ENCODE results near the gene GAL3ST3. TPM values are rescaled to one million over a fixed set of nuclear protein-coding genes. Genes with fewer than 3 reads are reported as not detected.
"Not testable (repeated sequence)": the region's sequence is repeated elsewhere in the genome, so short reads cannot be mapped to it uniquely, and the experiment has no call there.

Gene GAL3ST3
- polyA plus RNA-seq, 12 donors = 0.24 to 1.1 (median 0.47) TPM; not detected in 3

GRCh38 chr11:66012946-66013761, 35.8 kb downstream of the GAL3ST3 start:
- no peak for DNase-seq

GRCh38 chr11:66012371-66012945, 36.5 kb downstream of the GAL3ST3 start:
- no peak for DNase-seq

DNA sequence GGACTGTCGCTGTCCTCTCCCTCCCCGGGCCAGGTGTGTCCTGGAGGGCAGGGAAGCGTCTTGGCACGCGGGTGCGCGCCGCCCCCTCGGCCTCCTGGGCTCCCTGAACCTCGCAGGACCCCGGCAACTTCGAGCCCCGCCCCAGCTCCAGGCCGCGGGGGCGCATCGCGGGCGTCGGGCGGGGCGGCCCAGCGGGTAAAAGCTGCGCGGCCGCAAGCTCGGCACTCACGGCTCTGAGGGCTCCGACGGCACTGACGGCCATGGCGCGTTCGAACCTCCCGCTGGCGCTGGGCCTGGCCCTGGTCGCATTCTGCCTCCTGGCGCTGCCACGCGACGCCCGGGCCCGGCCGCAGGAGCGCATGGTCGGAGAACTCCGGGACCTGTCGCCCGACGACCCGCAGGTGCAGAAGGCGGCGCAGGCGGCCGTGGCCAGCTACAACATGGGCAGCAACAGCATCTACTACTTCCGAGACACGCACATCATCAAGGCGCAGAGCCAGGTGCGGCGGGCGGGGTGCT, 37.1 kb downstream of the GAL3ST3 start, which contains the start of gene CST6:
CST6 (plus strand) TSS at position 224 of the 519 bp plus-strand sequence; CDS start at position 261, 37 bp downstream.
- no peak for DNase-seq

- DNase-seq = no peak
Measured at GRCh38 chr11:66011239-66011784, 37.6 kb downstream of the GAL3ST3 start.

DNA sequence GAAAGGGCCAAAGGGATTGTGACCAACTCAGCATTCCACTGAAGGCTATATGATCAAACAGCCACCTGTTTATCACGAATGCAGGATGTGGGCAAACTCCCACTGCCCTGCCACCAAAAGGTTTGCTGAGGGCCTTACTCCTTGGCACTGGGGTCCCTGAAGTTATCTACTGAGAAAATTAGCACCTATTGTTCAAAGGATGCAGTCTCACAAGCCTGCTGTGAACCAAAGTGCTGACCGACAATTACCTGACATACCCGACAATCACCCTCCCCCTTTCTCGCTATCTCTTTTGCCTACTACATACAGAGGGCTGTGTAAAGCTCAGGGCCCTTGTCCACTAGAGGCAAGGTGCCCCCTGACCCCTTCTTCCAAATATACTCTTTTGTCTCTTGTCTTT, 38.9 kb downstream of the GAL3ST3 start:
- not testable (repeated sequence) for DNase-seq

- DNase-seq = no peak
Measured at GRCh38 chr11:66008468-66009101, 40.4 kb downstream of the GAL3ST3 start.

- DNase-seq = no peak
Measured at GRCh38 chr11:66008095-66008467, 40.9 kb downstream of the GAL3ST3 start.

- DNase-seq = no peak
Measured at GRCh38 chr11:66007201-66007634, 41.7 kb downstream of the GAL3ST3 start.

- no peak for DNase-seq
Measured at GRCh38 chr11:66006891-66007176, 42.1 kb downstream of the GAL3ST3 start.

DNA sequence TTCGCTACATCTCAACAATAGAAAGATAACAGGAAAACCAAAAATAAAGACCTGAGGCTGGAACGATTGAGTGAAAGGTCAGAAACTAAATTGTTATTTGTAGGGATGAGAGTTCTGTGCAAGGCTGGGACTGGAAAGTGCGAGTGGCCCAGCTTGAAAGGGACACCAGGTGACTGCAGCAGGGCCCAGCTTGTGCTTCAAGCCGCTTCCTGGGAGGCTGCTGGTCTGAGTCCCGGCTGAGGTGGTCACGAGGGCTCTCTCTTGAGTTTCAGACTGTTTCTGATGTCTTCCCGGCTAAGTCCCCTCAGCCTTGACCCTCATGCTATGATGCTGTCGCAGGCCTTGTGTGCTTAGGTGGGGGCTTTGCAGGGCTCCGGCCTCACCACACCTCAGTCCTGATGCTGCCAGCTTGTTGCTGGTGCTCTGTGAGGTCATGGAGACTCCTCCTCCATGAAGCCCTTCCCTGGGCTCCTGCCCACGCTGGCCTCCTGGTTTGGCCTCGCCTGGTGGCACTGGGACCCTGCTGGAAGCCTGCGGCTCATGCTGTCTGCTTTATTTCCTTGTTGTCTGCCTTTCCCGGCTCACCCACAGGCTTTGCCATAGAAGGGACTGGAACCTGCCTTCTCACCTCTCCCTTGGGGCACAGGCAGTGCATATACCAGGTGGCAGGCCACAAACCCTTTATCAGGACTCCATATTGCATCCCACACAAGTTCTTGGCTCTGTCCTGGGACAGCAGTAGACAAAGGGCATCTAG, 42.6 kb downstream of the GAL3ST3 start:
- no peak for DNase-seq

GRCh38 chr11:66004186-66004585, 44.8 kb downstream of the GAL3ST3 start:
- DNase-seq = no peak

DNA sequence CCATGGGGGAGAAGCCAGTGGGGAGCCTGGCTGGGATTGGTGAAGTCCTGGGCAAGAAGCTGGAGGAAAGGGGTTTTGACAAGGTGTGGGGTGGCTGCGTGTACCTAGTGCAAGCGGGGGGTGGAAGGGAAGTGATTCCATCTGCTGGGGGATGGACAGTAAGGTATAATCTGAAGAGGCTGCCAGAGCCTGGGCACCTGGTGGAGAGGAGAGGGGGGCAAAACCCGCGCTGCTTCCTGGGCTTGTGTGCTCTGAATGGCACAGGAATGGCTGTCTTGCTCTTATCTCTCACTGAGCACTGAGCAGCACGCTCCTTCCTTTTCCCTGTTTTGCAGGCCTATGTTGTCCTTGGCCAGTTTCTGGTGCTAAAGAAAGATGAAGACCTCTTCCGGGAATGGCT, 45.7 kb downstream of the GAL3ST3 start:
- no peak for DNase-seq

GRCh38 chr11:66002648-66003225, 46.2 kb downstream of the GAL3ST3 start:
- no peak for DNase-seq

- peak; percentile 99 for DNase-seq
Measured at GRCh38 chr11:66001942-66002647, 46.9 kb downstream of the GAL3ST3 start, which contains the start of the genes BANF1 and EIF1AD. TSS of gene BANF1 (plus strand) at chr11:66002503. CDS start at chr11:66003251, 748 bp downstream. TSS of gene EIF1AD (minus strand) at chr11:66002157. CDS start at chr11:66000389, 1,768 bp downstream.

DNA sequence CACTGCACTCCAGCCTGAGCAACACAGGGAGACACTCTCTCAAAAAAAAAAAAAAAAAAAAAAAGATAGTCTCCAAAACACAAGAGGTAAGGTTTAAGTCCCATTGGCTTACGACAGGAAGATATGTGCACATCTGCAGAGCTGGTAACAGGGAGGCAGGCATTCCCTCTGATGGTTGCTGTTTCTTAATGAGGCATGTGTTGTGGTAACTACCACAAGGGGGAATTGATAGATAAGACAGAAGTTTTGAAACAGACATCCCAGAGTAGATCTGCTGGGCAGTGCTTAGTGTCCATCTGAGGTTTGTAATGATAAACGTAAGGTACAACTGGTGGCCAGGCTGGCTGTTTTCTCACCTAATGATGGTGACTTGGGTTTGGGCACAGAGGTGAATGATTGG, 51.7 kb downstream of the GAL3ST3 start:
- DNase-seq = no peak

GRCh38 chr11:65992056-65992455, 56.9 kb downstream of the GAL3ST3 start:
- no peak for DNase-seq
